Neural crest cell (in vitro differentiated cells): ENCODE results near the gene SEL1L3. TPM values are rescaled to one million over a fixed set of nuclear protein-coding genes. Genes with fewer than 3 reads are reported as not detected.

Experiments
- DNase-seq: peaks from one replicate; pipeline ENCODE4 v3.0.0; 2021; ENCODE audit warnings: low read depth, mixed read lengths, low spot score
- H3K27ac Mint-ChIP-seq: one replicate; pipeline ENCODE4 v1.8.0; 2021; ENCODE audit warnings: mild to moderate bottlenecking, mixed read lengths; ENCODE audit not compliant: unreplicated experiment
- H3K27me3 Mint-ChIP-seq: 2 replicates; pipeline ENCODE4 v1.8.0; 2021; ENCODE audit warnings: low read depth, mild to moderate bottlenecking, mixed read lengths
- H3K36me3 Mint-ChIP-seq: 2 replicates; pipeline ENCODE4 v1.8.0; 2021; ENCODE audit warnings: low read depth, mild to moderate bottlenecking, mixed read lengths
- H3K4me1 Mint-ChIP-seq: 2 replicates; pipeline ENCODE4 v1.8.0; 2021; ENCODE audit warnings: mixed read lengths
- H3K4me3 Mint-ChIP-seq: one replicate; pipeline ENCODE4 v1.8.0; 2021; ENCODE audit warnings: mild to moderate bottlenecking, mixed read lengths
- H3K9me3 Mint-ChIP-seq: 2 replicates; pipeline ENCODE4 v1.8.0; 2021; ENCODE audit warnings: mixed read lengths
- CTCF ChIP-seq: fragments of 200-600 bp; sonication (generic); conservative IDR thresholded peaks from 2 replicates; pipeline ENCODE4 v1.5.0; 2021; ENCODE audit warnings: antibody characterized with exemption, mild to moderate bottlenecking
- total RNA-seq: library from RNA; stranded (reverse); gene quantifications from 2 replicates; pipeline ENCODE4 v1.2.1, GENCODE V29; 2021

The SEL1L3 gene
- total RNA-seq, 1 donor from 2014 or later, result 3.4 TPM

GRCh38 chr4:25882226-25882625, 19.4 kb upstream of the SEL1L3 start:
- DNase-seq, result no peak
- Mint-ChIP-seq H3K27me3 (peaks cover 3% of the 10 kb centered on the region), H3K27ac (peak overlapping the region; percentile 14), H3K9me3 (peaks cover 3% of the 10 kb centered on the region), H3K4me3 (no peak overlapping the region), H3K36me3 (no peaks in the 10 kb centered on the region), H3K4me1 (peaks cover 14% of the 10 kb centered on the region)
- no peak for TF ChIP-seq CTCF

DNA sequence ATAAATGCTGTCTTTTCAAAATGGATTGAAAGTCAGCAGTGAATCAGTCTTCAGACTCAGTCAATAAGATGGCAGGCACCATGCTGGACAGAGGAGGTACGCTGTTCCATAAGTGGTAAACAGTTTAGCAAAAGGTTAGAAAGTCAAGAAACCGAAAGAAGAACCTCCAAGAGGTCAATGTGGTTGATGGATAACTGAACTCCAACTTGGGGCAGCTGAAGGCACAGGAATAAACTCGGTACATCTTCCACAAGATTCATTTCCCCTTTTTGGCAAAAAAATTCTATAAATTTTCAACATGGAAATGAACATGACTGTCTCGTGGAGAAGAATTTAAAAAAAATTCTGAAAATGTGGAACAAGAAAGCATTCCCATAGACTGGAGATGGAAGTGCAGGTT, 18.4 kb upstream of the SEL1L3 start:
- TF ChIP-seq CTCF, result no peak
- peaks cover 3% of the 10 kb centered on the region for H3K27me3 Mint-ChIP-seq
- no peak overlapping the region for H3K27ac Mint-ChIP-seq
- no peak for DNase-seq
- peaks cover 14% of the 10 kb centered on the region for H3K4me1 Mint-ChIP-seq
- peaks cover 3% of the 10 kb centered on the region for H3K9me3 Mint-ChIP-seq
- H3K36me3 Mint-ChIP-seq, result no peaks in the 10 kb centered on the region
- H3K4me3 Mint-ChIP-seq, result no peak overlapping the region

- peaks cover 14% of the 10 kb centered on the region for H3K4me1 Mint-ChIP-seq
- peaks cover 3% of the 10 kb centered on the region for H3K9me3 Mint-ChIP-seq
- H3K27ac Mint-ChIP-seq, result no peak overlapping the region
- H3K36me3 Mint-ChIP-seq, result no peaks in the 10 kb centered on the region
- no peak for TF ChIP-seq CTCF
- H3K4me3 Mint-ChIP-seq, result no peak overlapping the region
- H3K27me3 Mint-ChIP-seq, result peaks cover 5% of the 10 kb centered on the region
- DNase-seq, result no peak
These were observed 17.3 kb upstream of the SEL1L3 start for GRCh38 chr4:25879991-25880651.

DNA sequence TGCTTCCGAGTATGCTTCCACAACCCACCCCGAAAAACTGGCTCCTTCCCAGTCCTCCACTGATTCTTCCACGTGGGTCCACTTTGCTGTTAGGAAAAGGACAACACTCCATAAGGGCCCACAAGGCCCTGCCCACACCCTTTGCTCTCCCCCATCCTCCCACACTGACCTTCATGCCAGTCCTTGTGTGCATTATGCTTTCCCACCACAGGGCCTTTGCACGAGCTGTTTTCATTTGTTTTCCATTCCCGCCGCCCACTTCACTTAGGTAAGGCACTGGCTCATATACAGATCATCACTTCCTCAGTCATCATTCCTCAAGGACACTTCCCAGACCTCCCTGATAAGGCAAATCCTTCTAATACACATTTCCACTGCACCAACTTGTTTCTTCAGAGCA, 16.8 kb upstream of the SEL1L3 start:
- H3K4me3 Mint-ChIP-seq, result no peak overlapping the region
- no peak for DNase-seq
- no peak for TF ChIP-seq CTCF
- peaks cover 3% of the 10 kb centered on the region for H3K9me3 Mint-ChIP-seq
- H3K36me3 Mint-ChIP-seq, result no peaks in the 10 kb centered on the region
- H3K4me1 Mint-ChIP-seq, result peaks cover 9% of the 10 kb centered on the region
- peaks cover 5% of the 10 kb centered on the region for H3K27me3 Mint-ChIP-seq
- H3K27ac Mint-ChIP-seq, result no peak overlapping the region

DNA sequence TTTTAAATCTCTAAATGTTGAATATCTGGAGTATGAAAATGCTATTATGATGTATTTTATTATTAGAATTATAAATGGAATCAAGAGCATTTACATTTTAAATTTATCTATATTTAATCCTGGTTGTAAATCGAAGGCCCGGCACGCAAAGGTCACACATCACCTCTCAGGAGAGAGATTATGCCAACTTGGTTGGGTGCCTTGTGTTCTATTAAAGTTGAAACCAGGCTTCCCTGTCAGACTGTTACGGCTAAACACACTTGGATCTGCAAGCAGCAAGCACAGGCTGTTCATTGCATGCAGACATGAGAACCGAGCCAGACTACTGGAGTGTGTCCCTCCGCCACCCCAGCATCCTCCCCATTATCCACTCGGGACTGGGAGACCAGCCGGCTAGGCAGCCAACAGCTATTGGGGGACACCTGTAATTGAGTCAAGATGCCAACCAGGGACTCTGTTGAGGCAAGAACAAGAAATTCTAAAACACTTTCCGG, 16.4 kb upstream of the SEL1L3 start:
- peaks cover 3% of the 10 kb centered on the region for H3K9me3 Mint-ChIP-seq
- H3K36me3 Mint-ChIP-seq, result no peaks in the 10 kb centered on the region
- TF ChIP-seq CTCF, result no peak
- no peak overlapping the region for H3K27ac Mint-ChIP-seq
- no peak for DNase-seq
- H3K4me1 Mint-ChIP-seq, result peaks cover 5% of the 10 kb centered on the region
- H3K27me3 Mint-ChIP-seq, result peaks cover 5% of the 10 kb centered on the region
- no peak overlapping the region for H3K4me3 Mint-ChIP-seq
